Neural cell (in vitro differentiated cells): ENCODE results near the gene PTPN1. TPM values are rescaled to one million over a fixed set of nuclear protein-coding genes. Genes with fewer than 3 reads are reported as not detected.

ENCODE experiments used
- H2AFZ ChIP-seq: fragments of 200-600, 300-800 bp; sonication (generic), shearing (Covaris generic); 2 replicates; pipeline ENCODE4 v1.6.0; 2014; ENCODE audit warnings: low read depth, mild to moderate bottlenecking, antibody characterized with exemption, low read length, moderate library complexity
- H3F3A ChIP-seq: fragments of 200-600 bp; shearing (Covaris generic); 2 replicates; pipeline ENCODE4 v1.6.1; 2016; ENCODE audit warnings: mild to moderate bottlenecking, moderate library complexity, mixed read lengths, antibody characterized with exemption, low read length; ENCODE audit not compliant: insufficient read depth, poor library complexity, severe bottlenecking
- H3K27ac ChIP-seq: fragments of 200-600, 300-800 bp; sonication (generic), shearing (Covaris generic); 2 replicates; pipeline ENCODE4 v1.5.1; 2014; ENCODE audit warnings: mild to moderate bottlenecking, low read length, moderate library complexity
- H3K27me3 ChIP-seq: fragments of 300-800, 200-600 bp; sonication (generic), shearing (Covaris generic); 2 replicates; pipeline ENCODE4 v1.6.0; 2014; ENCODE audit warnings: mild to moderate bottlenecking, low read depth, low read length, moderate library complexity; ENCODE audit not compliant: insufficient read depth
- H3K36me3 ChIP-seq: fragments of 300-800, 200-600 bp; sonication (generic), shearing (Covaris generic); 2 replicates; pipeline ENCODE4 v1.5.1; 2014; ENCODE audit warnings: mild to moderate bottlenecking, antibody characterized with exemption, low read length, moderate library complexity; ENCODE audit not compliant: insufficient read depth
- H3K4me2 ChIP-seq: fragments of 300-800, 200-600 bp; sonication (generic), shearing (Covaris generic); 2 replicates; pipeline ENCODE4 v1.6.0; 2014; ENCODE audit warnings: mild to moderate bottlenecking, low read length
- H3K4me3 ChIP-seq: fragments of 300-800, 200-600 bp; sonication (generic), shearing (Covaris generic); 2 replicates; pipeline ENCODE4 v1.5.1; 2014; ENCODE audit warnings: mild to moderate bottlenecking, low read length, moderate library complexity
- H3K79me2 ChIP-seq: fragments of 200-600 bp; shearing (Covaris generic); replicated peaks from 2 replicates; pipeline ENCODE4 v1.6.0; 2014; ENCODE audit warnings: mild to moderate bottlenecking, low read length, moderate library complexity; ENCODE audit not compliant: insufficient read depth
- H3K9ac ChIP-seq: fragments of 300-800, 200-600 bp; sonication (generic), shearing (Covaris generic); 2 replicates; pipeline ENCODE4 v1.6.1; 2016; ENCODE audit warnings: mild to moderate bottlenecking, low read length, mixed read lengths
- H3K9me2 ChIP-seq: fragments of 200-600 bp; shearing (Covaris generic); 2 replicates; pipeline ENCODE4 v1.6.1; 2016; ENCODE audit warnings: mild to moderate bottlenecking, low read length, mixed read lengths; ENCODE audit not compliant: insufficient read depth
- H3K9me3 ChIP-seq: fragments of 200-600, 300-800 bp; sonication (generic), shearing (Covaris generic); 2 replicates; pipeline ENCODE4 v1.6.1; 2016; ENCODE audit warnings: mild to moderate bottlenecking, mixed run types, low read length, moderate library complexity, mixed read lengths
- H4K20me1 ChIP-seq: fragments of 200-600 bp; shearing (Covaris generic); 2 replicates; pipeline ENCODE4 v1.6.1; 2016; ENCODE audit warnings: mild to moderate bottlenecking, mixed run types; ENCODE audit not compliant: insufficient read depth
- EP300 ChIP-seq: fragments of 450-650 bp; conservative IDR thresholded peaks from 2 replicates; pipeline ENCODE4 v1.6.1; 2014; ENCODE audit warnings: antibody characterized with exemption, mild to moderate bottlenecking, moderate library complexity; ENCODE audit not compliant: poor library complexity, severe bottlenecking
- EZH2 ChIP-seq: fragments of 200-600, 300-800 bp; shearing (Covaris generic), sonication (generic); IDR thresholded peaks from 2 replicates; pipeline ENCODE4 v1.6.1; 2014; ENCODE audit warnings: antibody characterized with exemption, low read length, borderline replicate concordance, mild to moderate bottlenecking; ENCODE audit not compliant: insufficient read depth, poor library complexity, severe bottlenecking
- MXI1 ChIP-seq: fragments of 450-650 bp; conservative IDR thresholded peaks from 2 replicates; pipeline ENCODE4 v1.6.1; 2014; ENCODE audit warnings: antibody characterized with exemption, mild to moderate bottlenecking; ENCODE audit not compliant: poor library complexity, severe bottlenecking
- POLR2AphosphoS5 ChIP-seq: IDR thresholded peaks from 2 replicates; pipeline ENCODE4 v1.6.1; 2012
- RAD21 ChIP-seq: fragments of 450-650 bp; conservative IDR thresholded peaks from 2 replicates; pipeline ENCODE4 v1.6.1; 2014; ENCODE audit warnings: antibody characterized with exemption, mild to moderate bottlenecking, moderate library complexity
- SMC3 ChIP-seq: fragments of 450-650 bp; conservative IDR thresholded peaks from 2 replicates; pipeline ENCODE4 v1.6.1; 2014; ENCODE audit warnings: antibody characterized with exemption, mild to moderate bottlenecking, moderate library complexity; ENCODE audit not compliant: poor library complexity
- TAF1 ChIP-seq: IDR thresholded peaks from 2 replicates; pipeline ENCODE4 v1.6.1; 2012; ENCODE audit warnings: low read depth
- polyA plus RNA-seq: library from polyadenylated mRNA; depleted of rRNA; stranded (reverse); fragments of >200 nt; gene quantifications from 2 replicates; pipeline ENCODE4 v1.2.3, GENCODE V29; 2014
- TF ChIP-seq, protein P1 (sequence below): fragments of 450-650 bp; IDR thresholded peaks from 2 replicates; pipeline ENCODE4 v1.5.1; 2014; ENCODE audit warnings: antibody characterized with exemption, mild to moderate bottlenecking, moderate library complexity; ENCODE audit not compliant: poor library complexity, severe bottlenecking
- TF ChIP-seq, protein P2 (sequence below): IDR thresholded peaks from 2 replicates; pipeline ENCODE4 v1.6.1; 2012; ENCODE audit warnings: borderline replicate concordance

Gene PTPN1
- polyA plus RNA-seq, 1 donor from 2014 or later, result 48.1 TPM

DNA sequence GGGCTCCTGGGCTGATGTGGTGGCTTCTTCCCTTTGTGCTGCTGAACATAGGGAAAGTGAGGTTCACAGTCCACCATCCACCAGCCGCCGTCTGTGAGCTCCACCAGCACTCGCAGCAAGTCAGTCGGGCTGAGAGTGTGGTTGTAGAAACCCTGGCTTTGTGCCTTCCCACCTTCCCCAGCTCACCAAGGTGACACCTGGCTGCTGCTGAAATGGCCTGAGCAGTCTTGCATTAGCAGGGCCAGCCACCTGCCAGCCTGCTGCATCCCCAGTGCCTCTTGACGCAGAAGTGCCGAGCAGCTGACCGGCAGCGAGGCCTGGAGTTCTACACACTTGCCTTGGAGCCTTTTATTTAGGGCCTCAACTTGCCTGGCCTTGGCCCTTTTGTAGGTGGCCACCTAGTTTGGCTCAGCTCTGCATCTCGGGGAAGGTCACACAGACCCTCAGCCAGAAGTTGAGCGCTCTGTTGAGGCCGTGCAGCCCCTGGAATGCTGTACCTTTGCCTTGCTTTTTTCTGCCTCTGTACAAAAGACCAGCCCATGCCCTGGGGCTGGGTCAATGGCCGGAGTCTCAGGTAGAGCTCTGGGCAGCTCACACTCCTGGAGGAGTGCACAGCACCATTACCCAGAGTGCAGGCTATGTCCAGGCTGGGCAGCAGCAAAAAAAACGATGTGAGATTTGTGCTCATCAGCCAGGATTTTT, 76.5 kb downstream of the PTPN1 start:
- Histone ChIP-seq H3F3A (no peaks in the 10 kb centered on the region), H2AFZ (no peak overlapping the region), H3K9me3 (no peaks in the 10 kb centered on the region), H3K9ac (no peak overlapping the region), H4K20me1 (no peaks in the 10 kb centered on the region), H3K79me2 (no peaks in the 10 kb centered on the region), H3K4me2 (no peak overlapping the region), H3K36me3 (peaks cover 5% of the 10 kb centered on the region), H3K27ac (no peak overlapping the region), H3K27me3 (no peaks in the 10 kb centered on the region), H3K4me3 (no peak overlapping the region), H3K9me2 (no peaks in the 10 kb centered on the region)
- TF ChIP-seq SMC3 (no peak), TAF1 (no peak), POLR2AphosphoS5 (no peak), EZH2 (no peak), RAD21 (no peak), MXI1 (no peak), EP300 (no peak)
- TF ChIP-seq, protein P1, sequence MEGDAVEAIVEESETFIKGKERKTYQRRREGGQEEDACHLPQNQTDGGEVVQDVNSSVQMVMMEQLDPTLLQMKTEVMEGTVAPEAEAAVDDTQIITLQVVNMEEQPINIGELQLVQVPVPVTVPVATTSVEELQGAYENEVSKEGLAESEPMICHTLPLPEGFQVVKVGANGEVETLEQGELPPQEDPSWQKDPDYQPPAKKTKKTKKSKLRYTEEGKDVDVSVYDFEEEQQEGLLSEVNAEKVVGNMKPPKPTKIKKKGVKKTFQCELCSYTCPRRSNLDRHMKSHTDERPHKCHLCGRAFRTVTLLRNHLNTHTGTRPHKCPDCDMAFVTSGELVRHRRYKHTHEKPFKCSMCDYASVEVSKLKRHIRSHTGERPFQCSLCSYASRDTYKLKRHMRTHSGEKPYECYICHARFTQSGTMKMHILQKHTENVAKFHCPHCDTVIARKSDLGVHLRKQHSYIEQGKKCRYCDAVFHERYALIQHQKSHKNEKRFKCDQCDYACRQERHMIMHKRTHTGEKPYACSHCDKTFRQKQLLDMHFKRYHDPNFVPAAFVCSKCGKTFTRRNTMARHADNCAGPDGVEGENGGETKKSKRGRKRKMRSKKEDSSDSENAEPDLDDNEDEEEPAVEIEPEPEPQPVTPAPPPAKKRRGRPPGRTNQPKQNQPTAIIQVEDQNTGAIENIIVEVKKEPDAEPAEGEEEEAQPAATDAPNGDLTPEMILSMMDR, result no peak
- TF ChIP-seq, protein P2, sequence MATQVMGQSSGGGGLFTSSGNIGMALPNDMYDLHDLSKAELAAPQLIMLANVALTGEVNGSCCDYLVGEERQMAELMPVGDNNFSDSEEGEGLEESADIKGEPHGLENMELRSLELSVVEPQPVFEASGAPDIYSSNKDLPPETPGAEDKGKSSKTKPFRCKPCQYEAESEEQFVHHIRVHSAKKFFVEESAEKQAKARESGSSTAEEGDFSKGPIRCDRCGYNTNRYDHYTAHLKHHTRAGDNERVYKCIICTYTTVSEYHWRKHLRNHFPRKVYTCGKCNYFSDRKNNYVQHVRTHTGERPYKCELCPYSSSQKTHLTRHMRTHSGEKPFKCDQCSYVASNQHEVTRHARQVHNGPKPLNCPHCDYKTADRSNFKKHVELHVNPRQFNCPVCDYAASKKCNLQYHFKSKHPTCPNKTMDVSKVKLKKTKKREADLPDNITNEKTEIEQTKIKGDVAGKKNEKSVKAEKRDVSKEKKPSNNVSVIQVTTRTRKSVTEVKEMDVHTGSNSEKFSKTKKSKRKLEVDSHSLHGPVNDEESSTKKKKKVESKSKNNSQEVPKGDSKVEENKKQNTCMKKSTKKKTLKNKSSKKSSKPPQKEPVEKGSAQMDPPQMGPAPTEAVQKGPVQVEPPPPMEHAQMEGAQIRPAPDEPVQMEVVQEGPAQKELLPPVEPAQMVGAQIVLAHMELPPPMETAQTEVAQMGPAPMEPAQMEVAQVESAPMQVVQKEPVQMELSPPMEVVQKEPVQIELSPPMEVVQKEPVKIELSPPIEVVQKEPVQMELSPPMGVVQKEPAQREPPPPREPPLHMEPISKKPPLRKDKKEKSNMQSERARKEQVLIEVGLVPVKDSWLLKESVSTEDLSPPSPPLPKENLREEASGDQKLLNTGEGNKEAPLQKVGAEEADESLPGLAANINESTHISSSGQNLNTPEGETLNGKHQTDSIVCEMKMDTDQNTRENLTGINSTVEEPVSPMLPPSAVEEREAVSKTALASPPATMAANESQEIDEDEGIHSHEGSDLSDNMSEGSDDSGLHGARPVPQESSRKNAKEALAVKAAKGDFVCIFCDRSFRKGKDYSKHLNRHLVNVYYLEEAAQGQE, result no peak

GRCh38 chr20:50587291-50587961, 77.2 kb downstream of the PTPN1 start:
- Histone ChIP-seq H3K27me3 (no peaks in the 10 kb centered on the region), H3K9me3 (no peaks in the 10 kb centered on the region), H4K20me1 (no peaks in the 10 kb centered on the region), H3K27ac (no peak overlapping the region), H3K9me2 (no peaks in the 10 kb centered on the region), H3K79me2 (no peaks in the 10 kb centered on the region), H3K36me3 (peaks cover 5% of the 10 kb centered on the region), H2AFZ (no peak overlapping the region), H3F3A (no peaks in the 10 kb centered on the region), H3K4me2 (no peak overlapping the region), H3K4me3 (no peak overlapping the region), H3K9ac (no peak overlapping the region)
- no peak for TF ChIP-seq RAD21
- TF ChIP-seq SMC3, result no peak
- TF ChIP-seq MXI1, result no peak
- TF ChIP-seq, protein P2, result no peak
- no peak for TF ChIP-seq POLR2AphosphoS5
- TF ChIP-seq EZH2, result no peak
- no peak for TF ChIP-seq EP300
- TF ChIP-seq TAF1, result no peak
- TF ChIP-seq, protein P1, result no peak
